ENCODE results near the gene ABHD8.
A peak's percentile ranks its signal among the peaks of the same experiment; 100 is the strongest.

The ABHD8 gene

DNA sequence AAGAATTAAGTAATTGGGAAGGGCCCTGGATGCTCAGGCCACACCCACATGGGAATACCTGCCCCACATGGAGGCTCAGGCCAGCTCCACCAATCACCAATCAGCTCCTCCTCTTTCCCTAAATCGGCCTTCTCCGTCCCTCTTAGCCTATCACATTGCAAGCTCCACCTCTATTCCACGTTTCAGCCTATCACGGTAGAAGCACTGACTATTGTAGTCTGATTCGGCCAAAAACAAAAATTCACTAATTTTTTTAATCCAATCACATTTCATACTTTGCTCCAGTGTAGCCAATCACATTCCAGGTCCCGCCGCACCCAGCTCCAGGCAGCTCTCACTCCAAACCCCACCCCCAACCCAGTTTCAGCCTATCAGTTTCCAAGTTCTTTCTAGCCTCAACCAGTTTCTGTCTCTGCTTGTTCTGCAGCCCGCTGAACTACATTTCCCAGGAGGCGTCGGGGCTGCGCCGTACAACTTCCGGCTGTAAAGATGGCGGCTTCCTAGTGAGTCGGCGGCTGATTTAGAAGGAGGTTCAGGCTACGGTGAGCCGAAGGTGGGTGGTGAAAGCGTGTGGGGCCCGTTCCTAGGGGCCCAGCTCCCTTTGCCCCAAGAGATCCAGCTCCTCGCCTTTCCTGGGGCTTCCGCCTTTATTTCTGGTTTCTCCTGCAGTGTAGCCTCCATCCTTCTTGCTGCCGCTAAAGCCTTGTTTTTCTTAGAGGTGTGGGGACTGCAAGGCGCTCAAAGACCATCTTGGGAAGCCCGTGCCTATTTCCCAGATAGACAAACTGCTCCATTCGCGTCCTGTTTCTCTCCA lies 36.0 kb downstream of the ABHD8 start, which contains the start of gene BABAM1:
Gene BABAM1, plus strand, starts transcription at position 469 of the 814 bp plus-strand sequence. CDS start 1,364 bp downstream, outside the sequence.
- Histone ChIP-seq H3K27me3 (ENCODE audit: insufficient read depth, low read length) (no peaks in the 10 kb centered on the region), H3K9me2 (ENCODE audit: low read depth, low read length) (no peaks in the 10 kb centered on the region), H3K4me1 (ENCODE audit: insufficient read depth, low read length, severe bottlenecking) (peaks cover 45% of the 10 kb centered on the region), H2AFZ (ENCODE audit: low read length) (no peak within 1 kb of the TSS), H3F3A (ENCODE audit: insufficient read depth, low read length) (no peaks in the 10 kb centered on the region), H4K20me1 (ENCODE audit: insufficient read depth, low read length) (no peaks in the 10 kb centered on the region), H3K4me2 (ENCODE audit: low read length) (peak within 1 kb of the TSS; percentile 94), H3K36me3 (ENCODE audit: insufficient read depth, low read length) (peaks cover 22% of the 10 kb centered on the region), H3K9me3 (ENCODE audit: low read length) (no peaks in the 10 kb centered on the region), H3K4me3 (ENCODE audit: low read depth, low read length, poor library complexity, severe bottlenecking) (peak within 1 kb of the TSS; percentile 91), H3K27ac (ENCODE audit: low read depth, low read length, poor library complexity, severe bottlenecking) (peak within 1 kb of the TSS; percentile 91), H3K79me2 (ENCODE audit: insufficient read depth, low read length) (peaks cover 5% of the 10 kb centered on the region; the same call in 1 of the 2 replicates), H3K9ac (ENCODE audit: low read length) (peak within 1 kb of the TSS; percentile 91)
- TF ChIP-seq, protein P1, sequence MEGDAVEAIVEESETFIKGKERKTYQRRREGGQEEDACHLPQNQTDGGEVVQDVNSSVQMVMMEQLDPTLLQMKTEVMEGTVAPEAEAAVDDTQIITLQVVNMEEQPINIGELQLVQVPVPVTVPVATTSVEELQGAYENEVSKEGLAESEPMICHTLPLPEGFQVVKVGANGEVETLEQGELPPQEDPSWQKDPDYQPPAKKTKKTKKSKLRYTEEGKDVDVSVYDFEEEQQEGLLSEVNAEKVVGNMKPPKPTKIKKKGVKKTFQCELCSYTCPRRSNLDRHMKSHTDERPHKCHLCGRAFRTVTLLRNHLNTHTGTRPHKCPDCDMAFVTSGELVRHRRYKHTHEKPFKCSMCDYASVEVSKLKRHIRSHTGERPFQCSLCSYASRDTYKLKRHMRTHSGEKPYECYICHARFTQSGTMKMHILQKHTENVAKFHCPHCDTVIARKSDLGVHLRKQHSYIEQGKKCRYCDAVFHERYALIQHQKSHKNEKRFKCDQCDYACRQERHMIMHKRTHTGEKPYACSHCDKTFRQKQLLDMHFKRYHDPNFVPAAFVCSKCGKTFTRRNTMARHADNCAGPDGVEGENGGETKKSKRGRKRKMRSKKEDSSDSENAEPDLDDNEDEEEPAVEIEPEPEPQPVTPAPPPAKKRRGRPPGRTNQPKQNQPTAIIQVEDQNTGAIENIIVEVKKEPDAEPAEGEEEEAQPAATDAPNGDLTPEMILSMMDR (IDR thresholded peaks at IDR 0.05; ENCODE audit: low read length) = no peak
- no peak for TF ChIP-seq EZH2 (IDR thresholded peaks at IDR 0.05; ENCODE audit: borderline replicate concordance, low read length)

DNA sequence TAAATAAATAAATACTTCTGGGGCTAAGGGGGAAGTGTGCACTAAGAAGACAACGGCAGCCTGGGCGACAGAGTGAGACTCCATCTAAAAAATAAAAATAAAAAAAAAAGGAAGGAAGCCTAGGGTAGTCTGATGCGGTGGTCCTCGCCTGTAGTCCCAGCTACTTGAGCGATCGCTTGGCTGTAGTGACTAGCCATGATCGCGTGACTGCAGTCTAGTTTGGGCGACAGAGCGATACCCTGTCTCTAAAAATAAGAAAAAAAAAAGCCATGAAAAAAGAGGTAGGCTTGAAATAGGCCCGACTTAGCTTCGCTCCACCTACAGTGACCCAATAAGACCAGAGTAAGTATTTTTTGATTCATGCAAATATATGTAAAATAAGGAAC lies 36.6 kb downstream of the ABHD8 start:
- TF ChIP-seq EZH2 (IDR thresholded peaks at IDR 0.05; ENCODE audit: borderline replicate concordance, low read length) = no peak
- TF ChIP-seq, protein P1 (IDR thresholded peaks at IDR 0.05; ENCODE audit: low read length) = no peak
- Histone ChIP-seq H3K4me3 (ENCODE audit: low read depth, low read length, poor library complexity, severe bottlenecking) (peak overlapping the region; percentile 43), H3K9me3 (ENCODE audit: low read length) (no peaks in the 10 kb centered on the region), H3K27me3 (ENCODE audit: insufficient read depth, low read length) (no peaks in the 10 kb centered on the region), H3K36me3 (ENCODE audit: insufficient read depth, low read length) (peaks cover 18% of the 10 kb centered on the region), H3K79me2 (ENCODE audit: insufficient read depth, low read length) (peaks cover 5% of the 10 kb centered on the region; the same call in 1 of the 2 replicates), H3F3A (ENCODE audit: insufficient read depth, low read length) (no peaks in the 10 kb centered on the region), H3K27ac (ENCODE audit: low read depth, low read length, poor library complexity, severe bottlenecking) (peak overlapping the region; percentile 91), H3K9ac (ENCODE audit: low read length) (peak overlapping the region; percentile 43), H4K20me1 (ENCODE audit: insufficient read depth, low read length) (no peaks in the 10 kb centered on the region), H3K9me2 (ENCODE audit: low read depth, low read length) (no peaks in the 10 kb centered on the region), H3K4me1 (ENCODE audit: insufficient read depth, low read length, severe bottlenecking) (peaks cover 45% of the 10 kb centered on the region), H2AFZ (ENCODE audit: low read length) (no peak overlapping the region), H3K4me2 (ENCODE audit: low read length) (peak overlapping the region; percentile 53)

DNA sequence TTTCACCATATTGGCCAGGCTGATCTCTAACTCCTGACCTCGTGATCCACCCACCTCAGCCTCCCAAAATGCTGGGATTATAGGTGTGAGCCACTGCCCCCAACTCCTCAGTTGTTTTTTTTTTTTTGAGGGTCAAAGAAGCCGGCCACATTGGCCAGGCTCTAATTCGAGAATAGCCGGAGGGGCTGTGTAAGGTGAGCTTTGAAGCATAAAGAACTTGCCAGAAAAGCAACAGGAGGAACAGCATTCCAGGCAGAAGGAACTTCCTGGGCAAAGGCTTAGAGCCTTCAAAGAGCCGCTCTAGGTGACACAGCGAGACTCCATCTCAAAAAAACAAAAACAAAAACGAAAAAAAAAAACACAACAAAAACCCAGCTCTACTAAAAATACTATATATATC lies 37.2 kb downstream of the ABHD8 start:
- peak overlapping the region; percentile 43 for H3K9ac ChIP-seq (ENCODE audit: low read length)
- H3K4me3 ChIP-seq (ENCODE audit: low read depth, low read length, poor library complexity, severe bottlenecking) = peak overlapping the region; percentile 43
- no peak overlapping the region for H2AFZ ChIP-seq (ENCODE audit: low read length)
- H3K4me1 ChIP-seq (ENCODE audit: insufficient read depth, low read length, severe bottlenecking) = peaks cover 47% of the 10 kb centered on the region
- H3K36me3 ChIP-seq (ENCODE audit: insufficient read depth, low read length) = peaks cover 12% of the 10 kb centered on the region
- TF ChIP-seq EZH2 (IDR thresholded peaks at IDR 0.05; ENCODE audit: borderline replicate concordance, low read length) = no peak
- TF ChIP-seq, protein P1 (IDR thresholded peaks at IDR 0.05; ENCODE audit: low read length) = no peak
- no peaks in the 10 kb centered on the region for H3F3A ChIP-seq (ENCODE audit: insufficient read depth, low read length)
- no peaks in the 10 kb centered on the region for H3K9me3 ChIP-seq (ENCODE audit: low read length)
- H3K27ac ChIP-seq (ENCODE audit: low read depth, low read length, poor library complexity, severe bottlenecking) = peak overlapping the region; percentile 91
- no peaks in the 10 kb centered on the region for H4K20me1 ChIP-seq (ENCODE audit: insufficient read depth, low read length)
- peaks cover 5% of the 10 kb centered on the region; the same call in 1 of the 2 replicates for H3K79me2 ChIP-seq (ENCODE audit: insufficient read depth, low read length)
- peak overlapping the region; percentile 53 for H3K4me2 ChIP-seq (ENCODE audit: low read length)
- no peaks in the 10 kb centered on the region for H3K9me2 ChIP-seq (ENCODE audit: low read depth, low read length)
- no peaks in the 10 kb centered on the region for H3K27me3 ChIP-seq (ENCODE audit: insufficient read depth, low read length)

Data from OCI-LY1 (cell line).